Small intestine (tissue), 7 donors: Measurements from ENCODE around the gene COL27A1. TPM values are rescaled to one million over a fixed set of nuclear protein-coding genes. Genes with fewer than 3 reads are reported as not detected.

Experiments
- DNase-seq, 2 donors: peaks; one replicate each; pipeline versions ENCODE4 v3.0.0 to v3.0.0-alpha.2; 2013
- FAIRE-seq: peaks from 2 replicates; lab custom pipeline; 2012; peaks lifted over from hg19 to GRCh38; lab: Jason Lieb, UNC
- H3K27ac ChIP-seq, 3 donors: one replicate each; pipeline ENCODE4 v1.5.1; 2013; ENCODE audit warnings: low read length in 2 of 3, mild to moderate bottlenecking in 2 of 3, control low read depth in 1 of 3, inconsistent platforms in 1 of 3, low read depth in 1 of 3, moderate library complexity in 1 of 3
- H3K27me3 ChIP-seq, 3 donors: one replicate each; pipeline ENCODE4 v1.6.1; 2013; ENCODE audit warnings: low read length in 3 of 3, inconsistent platforms in 1 of 3; ENCODE audit not compliant: control insufficient read depth in 3 of 3, insufficient read depth in 3 of 3
- H3K36me3 ChIP-seq, 3 donors: one replicate each; pipeline ENCODE4 v1.6.1; 2013; ENCODE audit warnings: low read length in 3 of 3, inconsistent platforms in 1 of 3, low read depth in 1 of 3, mild to moderate bottlenecking in 1 of 3, moderate library complexity in 1 of 3; ENCODE audit not compliant: control insufficient read depth in 3 of 3, insufficient read depth in 2 of 3
- H3K4me1 ChIP-seq, 3 donors: one replicate each; pipeline ENCODE4 v1.6.1; 2013; ENCODE audit warnings: low read length in 2 of 3, inconsistent platforms in 1 of 3, low read depth in 1 of 3, mild to moderate bottlenecking in 1 of 3, moderate library complexity in 1 of 3; ENCODE audit not compliant: control insufficient read depth in 3 of 3, insufficient read depth in 2 of 3
- H3K4me3 ChIP-seq, 3 donors: one replicate each; pipeline ENCODE4 v1.5.1; 2013; ENCODE audit warnings: low read length in 3 of 3, control low read depth in 1 of 3, inconsistent platforms in 1 of 3, low read depth in 1 of 3, mild to moderate bottlenecking in 1 of 3, moderate library complexity in 1 of 3
- H3K9me3 ChIP-seq, 2 donors: one replicate each; pipeline ENCODE4 v1.6.1; 2013; ENCODE audit warnings: low read depth in 1 of 2, low read length in 1 of 2; ENCODE audit not compliant: control insufficient read depth in 2 of 2, insufficient read depth in 1 of 2
- WGBS, 3 donors: extraction: QIAGEN DNeasy Blood & Tissue Kit; methylation state at CpG; one replicate each; pipeline ENCODE4 v1.1.7; 2013; 5-methylcytosine and 5-hydroxymethylcytosine counted together
- polyA plus RNA-seq, 4 donors: library from polyadenylated mRNA; stranded (reverse) in 3 of 4; unstranded in 1 of 4; fragments of 200-250 nt in 3 of 4; fragments of 120-200 nt in 1 of 4; gene quantifications; one replicate each; pipeline versions ENCODE4 v1.2.1 to v1.2.3, GENCODE V29; 2013
- donor health status: healthy with polysubstance abuse.
- donor health status: control.
- donor health status: control.
- donor health status: Bipolar disorder and iron deficiency.
- donor health status: healthy.

COL27A1 gene
- polyA plus RNA-seq, 4 donors: 0.45 to 123 (median 1.8) TPM

- H3K27ac ChIP-seq: no peak overlapping the region
- WGBS, 3 donors: 92 to 95% (median 94%) methylated on average over 8 of the region's 9 CpGs
- peaks cover 0 to 38% (median 6%) of the 10 kb centered on the region in 3 donors for H3K36me3 ChIP-seq
- no peaks in the 10 kb centered on the region for H3K9me3 ChIP-seq
- no peak overlapping the region for H3K4me3 ChIP-seq
- no peak for FAIRE-seq
- DNase-seq: no peak
- H3K27me3 ChIP-seq: no peaks in the 10 kb centered on the region
- H3K4me1 ChIP-seq: no peaks in the 10 kb centered on the region
Observed at GRCh38 chr9:114334490-114334889, 179.2 kb downstream of the COL27A1 start.

DNA sequence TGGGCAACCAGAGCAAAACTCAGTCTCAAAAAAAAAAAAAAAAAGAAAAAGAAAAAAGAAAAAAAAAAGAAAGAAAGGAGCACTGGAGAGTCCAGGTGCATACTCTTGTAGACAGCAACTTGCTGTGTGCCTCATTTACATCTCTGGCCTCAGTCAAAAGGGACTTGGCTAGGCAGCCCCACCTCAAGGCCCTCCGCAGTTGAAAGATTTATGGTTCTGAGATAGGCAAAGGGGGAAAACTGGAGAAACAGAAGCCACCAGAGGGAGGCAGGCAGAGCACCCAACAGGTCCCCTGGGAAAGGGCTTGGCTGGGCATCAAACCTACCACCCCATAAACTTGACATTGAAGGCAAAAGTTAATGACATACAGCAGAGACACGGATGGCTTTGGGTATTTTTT, 180.4 kb downstream of the COL27A1 start:
- no peaks in the 10 kb centered on the region for H3K9me3 ChIP-seq
- no peaks in the 10 kb centered on the region for H3K27me3 ChIP-seq
- DNase-seq: no peak
- H3K36me3 ChIP-seq: peaks cover 0 to 50% (median 6%) of the 10 kb centered on the region in 3 donors
- no peaks in the 10 kb centered on the region for H3K4me1 ChIP-seq
- FAIRE-seq: no peak
- 68 to 71% (median 71%) methylated on average over 2 of the region's 2 CpGs for WGBS, 3 donors
- no peak overlapping the region for H3K4me3 ChIP-seq
- no peak overlapping the region for H3K27ac ChIP-seq

DNA sequence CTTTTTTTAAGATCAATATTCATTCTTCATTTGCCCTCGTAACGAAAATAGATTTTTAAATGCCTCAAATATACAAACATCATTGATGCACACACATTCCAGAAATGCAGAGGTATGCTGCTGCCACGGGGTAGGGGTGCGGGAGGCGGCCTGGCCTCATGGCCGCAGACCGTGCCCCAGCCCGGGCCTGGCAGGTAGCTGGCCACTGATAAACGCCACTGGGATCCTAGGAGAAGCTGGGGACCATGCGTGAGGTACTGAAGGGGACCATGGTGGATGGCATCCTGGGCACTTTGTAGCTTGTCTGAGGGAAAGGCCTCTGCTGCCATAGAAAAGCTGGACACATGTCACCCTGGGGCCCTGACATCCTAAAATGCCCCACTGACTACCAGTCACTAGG, 180.8 kb downstream of the COL27A1 start:
- Histone ChIP-seq H3K4me3 (no peak overlapping the region), H3K9me3 (no peaks in the 10 kb centered on the region), H3K27ac (no peak overlapping the region), H3K4me1 (no peaks in the 10 kb centered on the region), H3K27me3 (no peaks in the 10 kb centered on the region), H3K36me3 (peaks cover 0 to 52% (median 6%) of the 10 kb centered on the region in 3 donors)
- no peak for FAIRE-seq
- DNase-seq: no peak
- 76 to 85% (median 84%) methylated on average over 10 of the region's 10 CpGs for WGBS, 3 donors

GRCh38 chr9:114336699-114337395, 181.5 kb downstream of the COL27A1 start:
- 91 to 94% (median 94%) methylated on average over 23 of the region's 23 CpGs for WGBS, 3 donors
- no peaks in the 10 kb centered on the region for H3K9me3 ChIP-seq
- DNase-seq (no peak), FAIRE-seq (no peak)
- H3K4me3 ChIP-seq: no peak overlapping the region
- H3K27me3 ChIP-seq: no peaks in the 10 kb centered on the region
- H3K4me1 ChIP-seq: no peaks in the 10 kb centered on the region
- H3K36me3 ChIP-seq: peaks cover 0 to 59% (median 6%) of the 10 kb centered on the region in 3 donors
- H3K27ac ChIP-seq: no peak overlapping the region

DNA sequence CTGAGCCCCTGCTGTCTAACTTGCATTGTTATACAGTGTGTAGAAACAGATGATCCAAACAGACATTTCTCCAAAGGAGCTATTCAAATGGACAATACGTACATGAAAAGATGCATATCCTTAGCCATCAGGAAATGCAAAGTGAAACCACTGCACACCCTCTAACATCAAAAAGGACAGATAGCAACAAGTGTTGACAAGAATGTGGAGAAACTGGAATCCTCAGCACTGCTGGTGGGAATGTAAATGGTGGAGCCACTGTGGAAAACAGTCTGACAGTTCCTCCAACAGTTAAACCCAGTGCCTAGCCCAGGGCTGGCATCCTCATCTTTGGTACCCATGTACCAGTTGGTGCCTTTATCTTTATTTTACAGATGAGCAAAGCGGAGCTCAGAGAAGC, 182.8 kb downstream of the COL27A1 start:
- DNase-seq: no peak
- WGBS, 3 donors: 93 to 96% (median 95%) methylated on average over 2 of the region's 2 CpGs
- H3K9me3 ChIP-seq: no peaks in the 10 kb centered on the region
- no peak overlapping the region for H3K4me3 ChIP-seq
- peaks cover 0 to 67% (median 12%) of the 10 kb centered on the region in 3 donors for H3K36me3 ChIP-seq
- H3K27ac ChIP-seq: no peak overlapping the region
- no peaks in the 10 kb centered on the region for H3K4me1 ChIP-seq
- H3K27me3 ChIP-seq: no peaks in the 10 kb centered on the region
- FAIRE-seq: no peak

- DNase-seq (peak; percentile 21 to 33), FAIRE-seq (no peak)
- H3K27ac ChIP-seq: no peak overlapping the region
- H3K27me3 ChIP-seq: no peaks in the 10 kb centered on the region
- no peak overlapping the region for H3K4me3 ChIP-seq
- H3K4me1 ChIP-seq: no peaks in the 10 kb centered on the region
- H3K9me3 ChIP-seq: no peaks in the 10 kb centered on the region
- WGBS, 3 donors: 83 to 91% (median 88%) methylated on average over 16 of the region's 16 CpGs
- peaks cover 2 to 75% (median 19%) of the 10 kb centered on the region in 3 donors for H3K36me3 ChIP-seq
Observed at GRCh38 chr9:114339130-114339908, 184.0 kb downstream of the COL27A1 start.

DNA sequence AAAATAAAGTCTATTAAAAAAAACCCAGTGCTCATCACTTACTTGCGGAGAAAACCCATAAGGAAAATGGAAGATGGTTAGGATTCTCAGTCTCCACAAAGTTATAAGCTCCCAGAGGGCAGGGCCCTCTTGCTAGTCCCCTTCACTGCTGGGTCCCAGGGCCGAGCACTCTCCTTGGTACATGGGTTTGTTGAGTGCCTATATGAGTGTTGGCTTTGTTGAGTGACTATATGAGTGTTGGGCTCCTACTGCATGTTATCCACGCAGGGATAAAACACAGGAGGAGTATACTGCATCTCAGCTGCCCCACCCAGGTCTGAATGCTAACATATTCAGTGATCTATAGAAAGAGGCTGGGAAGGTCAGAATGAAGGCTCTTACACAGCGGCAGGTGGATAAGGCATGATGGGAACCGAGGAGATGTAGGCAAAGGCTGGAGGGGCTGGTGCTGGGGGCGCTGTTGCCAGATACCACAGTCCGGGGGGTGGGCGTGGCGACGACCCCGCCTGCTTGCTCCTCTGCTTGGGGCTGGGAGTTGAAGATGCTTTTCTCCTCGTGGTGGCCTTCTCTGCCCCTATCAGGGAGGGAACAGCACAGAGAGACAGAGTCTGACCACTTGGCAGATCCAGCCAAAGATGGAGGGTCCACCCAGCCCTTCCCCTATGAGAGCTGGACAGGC, 186.0 kb downstream of the COL27A1 start:
- H3K36me3 ChIP-seq: peaks cover 2 to 77% (median 19%) of the 10 kb centered on the region in 3 donors
- no peak for DNase-seq
- H3K27ac ChIP-seq: no peak overlapping the region
- WGBS, 3 donors: 81 to 88% (median 87%) methylated on average over 12 of the region's 12 CpGs
- no peak overlapping the region for H3K4me3 ChIP-seq
- no peaks in the 10 kb centered on the region for H3K4me1 ChIP-seq
- no peak for FAIRE-seq
- H3K9me3 ChIP-seq: no peaks in the 10 kb centered on the region
- H3K27me3 ChIP-seq: no peaks in the 10 kb centered on the region

DNA sequence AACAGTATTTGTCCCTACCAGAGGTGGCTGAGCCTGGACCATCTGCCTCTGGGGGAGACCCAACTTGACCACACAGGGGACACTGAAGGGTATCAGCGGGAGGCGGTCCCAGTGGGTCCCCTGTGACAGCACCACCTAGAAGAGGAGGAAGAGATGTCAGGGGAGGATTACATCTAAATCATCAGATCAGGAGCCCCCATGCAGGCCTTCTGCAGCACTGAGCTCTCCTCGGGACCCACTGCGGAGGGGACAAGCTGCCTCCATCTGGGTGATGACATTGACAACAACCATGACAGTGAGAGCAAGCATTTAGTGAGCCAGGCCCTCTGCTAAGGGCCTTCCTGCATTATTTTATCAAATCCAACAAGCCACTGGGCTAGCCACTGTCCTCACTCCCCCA, 186.7 kb downstream of the COL27A1 start:
- Histone ChIP-seq H3K4me1 (no peaks in the 10 kb centered on the region), H3K4me3 (no peak overlapping the region), H3K9me3 (no peaks in the 10 kb centered on the region), H3K27ac (no peak overlapping the region), H3K36me3 (peaks cover 2 to 75% (median 19%) of the 10 kb centered on the region in 3 donors), H3K27me3 (no peaks in the 10 kb centered on the region)
- FAIRE-seq (no peak), DNase-seq (no peak)
- WGBS, 3 donors: 93 to 98% (median 94%) methylated on average over 4 of the region's 4 CpGs
